GM18861 (cell line): ENCODE measurements around the gene IRF2BPL.

Source experiments
- ATAC-seq: cut with Tn5 transposase; IDR thresholded peaks from one replicate; pipeline ENCODE4 v1.9.1; 2021; ENCODE audit not compliant: unreplicated experiment

Gene IRF2BPL

DNA sequence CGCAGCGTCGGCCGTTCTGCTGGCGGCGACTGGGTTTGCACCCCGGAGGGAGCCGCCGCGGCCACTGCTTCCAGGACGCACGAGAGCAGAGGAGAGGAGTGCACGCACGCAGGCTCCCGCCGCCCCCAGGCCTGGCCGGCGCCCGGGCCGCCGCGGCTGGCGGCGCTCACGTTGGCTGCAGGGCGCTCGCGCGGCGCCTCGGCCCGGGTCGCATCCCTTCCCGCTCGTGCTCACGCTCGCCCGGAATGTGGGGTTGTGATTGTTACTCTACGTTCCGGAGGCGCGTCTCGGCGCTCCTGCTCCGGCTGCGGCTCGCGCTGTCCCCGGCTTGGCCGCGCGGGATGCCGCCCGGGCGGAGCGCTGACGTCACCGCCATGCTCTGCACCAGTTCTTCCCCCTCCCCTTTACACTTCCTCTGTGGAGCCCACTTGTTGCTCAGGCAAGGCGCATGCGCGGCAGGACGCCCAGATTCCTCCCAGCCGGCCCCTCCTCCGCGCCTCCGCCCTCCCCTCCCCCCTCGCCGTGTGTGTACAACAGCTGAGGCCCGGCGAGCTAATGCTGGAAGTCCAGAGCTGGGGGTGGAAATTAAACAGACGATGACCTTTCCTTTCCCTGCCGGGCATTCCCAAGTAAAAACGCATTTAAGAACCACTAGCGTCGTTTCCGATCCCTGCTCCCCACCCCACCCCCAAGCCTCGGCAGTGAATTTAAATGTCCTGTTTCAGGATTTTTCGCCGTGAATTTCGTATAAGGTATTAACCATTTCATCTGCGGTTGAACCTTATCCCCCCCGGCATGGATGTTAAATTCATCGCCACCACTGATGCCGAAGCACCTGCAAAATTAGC, at the start of gene IRF2BPL:
TSS of gene IRF2BPL (minus strand) at position 325 of the 848 bp plus-strand sequence. CDS start 916 bp downstream, outside the sequence.
- ATAC-seq, result peak; percentile 67

DNA sequence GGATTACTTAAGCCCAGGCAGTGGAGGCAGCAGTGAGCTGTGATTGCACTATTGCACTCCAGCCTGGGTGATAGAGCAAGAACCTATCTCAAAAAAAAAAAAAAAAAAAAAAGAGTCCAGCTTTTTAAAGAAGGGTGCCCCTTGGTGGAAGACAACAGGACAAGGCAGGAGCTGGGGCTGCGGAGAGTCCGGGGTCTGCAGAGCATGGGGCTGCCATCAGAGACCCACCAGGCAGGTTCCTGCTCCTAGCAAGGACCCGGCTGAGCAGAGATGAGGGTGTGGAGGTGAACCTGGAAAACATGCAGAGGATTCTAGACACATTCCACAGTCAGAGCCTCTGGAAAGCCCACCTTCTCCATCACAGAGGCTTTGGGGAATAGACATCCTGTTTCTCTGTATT, 48.5 kb upstream of the IRF2BPL start:
- no peak for ATAC-seq

DNA sequence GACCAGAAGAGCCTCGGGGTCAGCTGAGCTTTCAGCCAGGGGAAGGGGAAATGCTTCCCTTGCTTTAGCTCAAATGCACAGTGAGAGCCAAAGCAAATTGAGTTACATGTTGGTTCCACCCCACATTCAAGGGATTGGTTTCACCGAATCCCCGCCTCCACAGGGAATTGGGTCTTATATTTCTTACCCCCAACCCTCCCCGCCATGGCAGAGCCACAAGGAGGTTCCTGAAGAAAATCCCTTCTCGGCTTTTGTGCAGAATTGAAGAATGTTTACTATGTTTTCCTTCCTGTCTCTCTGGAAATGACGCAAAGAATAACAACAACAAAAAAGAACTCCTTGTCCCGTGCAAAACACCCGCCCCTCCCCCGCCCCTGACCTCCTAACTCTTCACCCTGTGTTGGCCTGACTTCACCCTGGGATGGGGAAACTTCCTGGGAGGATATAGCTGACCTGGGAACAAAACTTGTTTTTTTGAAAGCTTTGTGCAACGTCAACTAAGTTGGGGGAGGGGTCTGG, 47.7 kb upstream of the IRF2BPL start:
- no peak for ATAC-seq

DNA sequence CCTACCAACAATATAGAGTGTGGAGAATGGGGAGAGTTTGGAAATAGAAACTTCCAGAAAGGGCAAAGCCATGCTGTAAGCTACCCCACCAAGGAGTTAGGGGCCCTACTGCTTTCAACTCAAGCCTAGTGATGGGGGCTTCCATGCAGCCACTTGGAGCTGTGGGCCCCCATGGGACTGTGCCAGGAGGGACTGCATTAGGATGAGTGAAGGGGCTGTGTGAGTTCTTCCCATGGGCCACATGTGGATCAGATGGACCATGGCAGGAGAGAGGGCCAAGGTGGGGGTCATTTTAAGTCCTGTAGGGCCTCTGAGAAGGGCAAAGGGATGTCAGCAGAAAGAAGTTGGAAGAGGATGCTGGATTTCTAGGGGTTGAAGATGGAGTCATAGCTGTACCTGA, 46.5 kb upstream of the IRF2BPL start:
- no peak for ATAC-seq

DNA sequence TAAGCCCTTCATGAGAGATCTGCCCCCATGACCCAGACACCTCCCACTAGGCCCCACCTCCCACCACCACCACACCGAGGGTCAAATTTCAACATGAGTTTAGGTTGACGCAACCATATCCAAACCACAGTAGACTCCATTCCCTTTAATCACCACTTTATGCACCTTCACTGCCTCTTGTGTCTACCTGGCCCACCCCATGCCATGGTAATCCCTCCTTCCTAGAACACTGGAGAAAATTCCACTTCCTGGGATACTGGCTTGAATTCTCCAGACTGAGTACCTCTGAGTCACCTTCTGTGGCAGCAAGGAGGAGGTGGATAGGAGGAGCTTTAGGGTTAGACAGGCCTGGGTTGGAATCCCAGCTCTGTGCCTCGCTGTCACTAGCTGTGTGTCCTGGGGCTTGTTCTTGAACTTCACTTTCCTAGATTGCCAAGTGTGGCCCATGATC, 43.5 kb upstream of the IRF2BPL start:
- ATAC-seq, result no peak

DNA sequence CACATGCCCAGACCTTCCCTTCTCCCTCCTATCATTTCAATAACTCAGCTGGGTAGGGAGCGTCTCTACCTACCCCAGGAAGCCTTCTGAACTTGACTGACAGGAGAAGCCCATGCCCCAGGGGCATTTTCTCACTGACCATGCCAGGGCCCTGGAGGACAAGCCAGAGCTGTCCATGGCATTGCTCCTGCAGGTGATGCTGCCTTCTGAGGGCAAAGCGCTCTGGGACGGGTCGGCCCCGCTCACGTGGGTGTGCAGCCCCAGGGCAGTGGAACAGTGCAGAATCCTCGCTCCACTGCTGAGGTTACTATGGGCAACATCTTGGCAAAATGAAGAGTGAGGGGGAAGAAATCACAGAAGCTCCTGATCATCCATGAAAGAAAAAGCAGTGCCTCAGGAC, 41.0 kb upstream of the IRF2BPL start:
- no peak for ATAC-seq

DNA sequence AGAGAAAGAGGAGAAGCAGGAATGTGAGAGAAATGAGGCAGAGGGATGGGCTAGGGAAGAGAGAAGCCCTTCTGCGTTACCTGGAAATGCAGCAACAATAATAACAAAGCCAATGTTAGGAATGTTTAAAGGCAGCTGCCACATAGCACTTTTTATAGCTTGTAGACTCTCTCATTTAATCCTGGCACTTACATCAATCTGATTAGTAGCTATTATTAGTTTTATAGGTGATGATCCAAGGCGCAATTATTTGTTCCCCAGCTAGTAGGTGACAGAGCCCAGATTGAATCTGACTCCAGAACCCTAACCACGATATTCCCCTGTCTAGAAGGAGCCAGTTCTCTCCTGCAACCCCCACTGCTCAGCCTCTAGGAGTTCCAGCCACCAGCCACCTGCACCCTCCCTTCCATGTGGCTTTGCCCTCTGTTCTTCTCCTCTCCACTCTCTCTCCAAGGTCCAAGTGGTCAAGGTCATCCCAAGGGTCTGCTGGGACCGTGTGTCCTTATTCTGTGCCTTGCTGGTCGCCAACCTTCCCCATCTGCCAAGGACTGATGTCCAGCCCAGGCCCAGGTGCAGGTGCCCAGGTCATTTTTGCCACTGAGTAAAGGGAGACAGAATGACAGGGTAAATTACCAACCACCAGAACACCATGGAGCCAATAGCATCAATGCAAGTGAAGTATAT, 40.2 kb upstream of the IRF2BPL start:
- no peak for ATAC-seq

DNA sequence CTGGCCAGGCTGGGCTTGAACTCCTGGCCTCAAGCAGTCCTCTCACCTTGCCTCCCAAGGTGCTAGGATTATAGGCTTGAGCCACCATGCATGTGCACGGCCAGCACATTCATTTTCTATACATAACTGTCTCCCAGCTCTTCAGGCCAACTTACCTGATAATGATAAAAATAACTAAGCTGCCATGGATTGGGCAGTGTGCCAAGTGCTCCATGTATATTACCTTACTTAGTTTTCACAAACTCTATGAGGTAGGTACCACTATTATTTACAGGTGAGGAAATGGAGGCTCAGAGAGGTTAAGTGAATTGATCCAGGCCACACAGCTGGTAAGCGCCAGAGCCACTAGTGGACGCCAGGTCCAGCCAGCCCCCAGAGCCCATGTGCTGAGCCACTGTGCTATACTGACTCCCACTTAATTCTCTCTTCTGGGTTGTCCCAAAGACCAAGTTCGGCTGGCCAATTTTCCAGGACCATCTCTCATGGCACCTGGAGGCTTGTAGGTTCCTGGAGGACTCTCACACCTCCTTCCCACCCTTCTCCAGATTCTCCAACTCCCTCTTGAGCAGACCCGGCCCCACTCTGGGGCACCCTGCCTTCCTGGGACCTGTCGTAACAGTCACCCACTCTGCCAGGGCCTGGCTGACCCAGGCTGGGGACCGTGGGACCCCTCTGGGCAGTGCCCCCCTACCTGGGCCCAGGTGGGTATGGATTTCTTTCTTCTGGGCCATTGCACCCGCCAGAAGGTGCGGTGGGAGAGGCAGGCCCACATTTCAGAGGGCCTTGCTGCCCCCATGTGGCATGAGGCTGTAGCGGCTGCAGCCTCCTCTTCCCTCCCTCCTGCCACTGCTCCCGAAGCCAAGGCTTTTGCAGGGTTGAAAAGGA, 39.4 kb upstream of the IRF2BPL start:
- ATAC-seq, result no peak

DNA sequence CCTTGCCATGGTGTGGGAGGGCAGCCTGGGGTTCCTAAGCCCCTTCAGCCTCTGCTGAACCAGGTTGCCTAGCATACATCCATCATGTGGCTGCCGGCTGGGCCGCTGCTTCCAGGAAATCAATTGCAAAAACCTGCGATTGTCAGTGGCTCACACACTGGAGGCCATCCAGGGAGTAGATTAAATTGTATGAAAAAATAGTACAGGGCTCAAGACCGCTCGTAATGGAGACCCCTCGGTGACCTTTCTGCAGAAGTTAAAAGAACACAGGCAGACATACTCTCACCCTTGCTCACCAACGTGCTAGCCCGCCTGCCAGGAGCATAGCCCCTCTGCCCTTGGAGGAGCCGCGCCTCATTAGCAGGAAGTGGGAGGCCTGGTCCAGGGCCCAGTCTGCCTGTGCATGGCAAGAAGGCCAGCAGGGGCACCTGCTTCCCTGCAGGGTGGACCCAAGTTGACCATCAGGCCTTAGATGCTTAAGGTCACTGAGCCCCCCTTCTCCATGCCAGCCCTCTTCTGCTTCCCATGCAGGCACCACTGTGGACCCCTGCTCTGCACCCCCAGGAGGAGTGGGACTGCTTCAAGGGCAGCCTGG, 38.2 kb upstream of the IRF2BPL start:
- ATAC-seq, result no peak

DNA sequence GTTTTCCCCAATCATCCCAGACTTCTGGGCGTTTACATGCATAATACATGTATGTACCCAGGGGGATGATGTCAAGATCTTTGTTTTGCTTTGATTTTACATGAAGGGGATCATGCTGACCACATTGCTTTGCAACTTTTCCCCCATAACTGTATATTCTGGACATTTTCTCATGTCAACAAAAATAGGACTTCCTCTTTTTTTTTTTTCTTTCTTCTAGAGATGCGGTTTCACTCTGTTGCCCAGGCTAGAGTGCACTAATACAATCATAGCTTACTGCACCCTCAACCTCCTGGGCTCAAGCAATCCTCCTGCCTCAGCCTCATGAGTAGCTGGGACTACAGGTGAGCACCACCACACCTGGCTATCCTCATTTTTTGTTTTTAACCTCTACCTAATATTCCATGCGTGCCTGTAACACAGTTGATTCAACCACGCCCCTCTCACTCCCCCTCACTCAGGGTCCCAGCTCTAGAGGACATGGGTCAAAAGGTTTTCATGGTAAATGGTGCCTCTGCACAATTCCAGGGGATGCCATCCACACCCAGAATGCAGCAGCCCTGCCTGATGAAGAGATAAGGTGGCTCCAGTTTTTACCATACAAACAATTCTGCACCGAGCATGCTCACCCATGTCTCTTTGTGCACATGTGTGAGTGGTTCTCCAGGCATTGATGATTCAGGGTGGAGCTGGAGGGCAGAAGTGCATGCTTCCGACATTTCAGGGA, 37.5 kb upstream of the IRF2BPL start:
- ATAC-seq, result no peak

DNA sequence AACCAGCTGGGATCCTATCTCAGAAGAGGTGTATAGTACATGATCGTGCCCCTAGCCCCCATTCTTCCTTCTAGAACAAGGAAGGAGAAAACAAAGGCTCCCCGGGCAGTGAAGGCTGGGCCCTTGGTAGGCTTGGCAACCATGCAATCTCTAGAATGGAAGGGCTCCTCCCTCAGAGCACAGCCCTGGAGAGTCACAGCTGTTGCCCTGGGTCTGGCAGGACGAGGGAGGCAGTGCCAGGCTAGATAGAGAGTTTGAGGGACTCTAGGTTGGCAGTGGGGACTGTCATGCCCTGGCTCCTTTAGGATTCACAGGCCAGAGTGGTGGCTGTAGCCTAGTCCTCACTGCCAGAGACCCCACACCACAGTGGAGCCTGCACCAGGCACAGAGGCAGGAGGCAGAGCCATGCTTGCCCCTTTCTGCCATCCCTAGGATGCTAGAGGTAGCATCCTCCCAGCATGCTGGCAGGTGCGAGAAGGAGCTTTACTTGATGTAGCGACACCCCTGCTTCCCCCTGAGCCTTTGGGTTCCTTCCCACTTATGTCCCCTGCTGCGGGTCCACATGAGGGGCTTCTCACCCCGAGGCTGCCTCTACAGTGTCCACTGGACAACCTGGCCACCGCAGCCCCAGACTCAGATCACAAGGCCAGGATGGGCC, 36.1 kb upstream of the IRF2BPL start:
- ATAC-seq, result no peak

DNA sequence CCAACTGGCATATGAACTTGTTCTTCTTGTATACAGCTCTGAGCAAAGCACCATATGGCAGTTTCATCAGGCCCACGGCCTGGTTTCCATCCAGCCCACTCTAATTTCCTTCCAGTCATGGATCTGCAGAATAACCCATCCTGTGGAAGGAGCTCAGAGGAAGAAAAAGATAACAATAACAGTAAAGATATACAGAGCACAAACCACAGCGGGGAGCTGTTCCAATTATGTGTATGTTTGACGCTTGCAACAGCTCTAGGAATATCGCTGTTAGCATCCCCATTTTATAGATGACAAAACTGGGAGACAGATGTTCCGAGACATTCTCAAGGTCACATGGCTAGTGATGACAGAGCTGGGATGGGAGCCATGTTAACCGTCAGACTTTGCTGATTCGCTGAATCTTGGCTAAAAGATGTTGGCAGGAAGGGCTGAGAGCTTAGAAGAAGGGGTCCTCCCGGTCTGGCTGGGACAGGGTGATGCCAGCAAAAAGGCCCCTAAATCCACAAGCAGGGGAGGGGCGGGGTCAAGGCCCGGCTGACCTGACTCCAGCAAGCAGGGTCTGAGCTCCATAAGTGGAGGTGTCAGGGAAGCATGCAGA, 35.2 kb upstream of the IRF2BPL start:
- no peak for ATAC-seq

DNA sequence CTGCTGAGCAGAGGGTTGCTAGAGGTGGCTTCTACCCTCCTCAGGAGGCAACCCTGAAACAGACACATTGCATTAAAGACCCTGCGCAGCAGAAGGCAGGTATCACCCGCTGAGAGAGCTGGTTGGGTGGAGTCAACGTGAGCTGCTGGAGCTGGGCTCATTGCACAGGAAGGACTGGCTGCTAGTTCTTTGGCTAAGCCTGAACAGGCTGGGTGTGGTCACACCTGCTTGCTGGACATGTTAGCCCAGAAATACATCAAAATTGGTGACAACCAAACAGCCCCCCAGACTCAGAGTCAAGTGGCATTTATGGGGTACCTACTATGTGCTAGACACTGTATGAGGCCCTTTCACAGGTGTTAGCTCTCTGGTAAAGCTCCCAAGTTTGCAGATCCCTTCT, 33.8 kb upstream of the IRF2BPL start:
- no peak for ATAC-seq

DNA sequence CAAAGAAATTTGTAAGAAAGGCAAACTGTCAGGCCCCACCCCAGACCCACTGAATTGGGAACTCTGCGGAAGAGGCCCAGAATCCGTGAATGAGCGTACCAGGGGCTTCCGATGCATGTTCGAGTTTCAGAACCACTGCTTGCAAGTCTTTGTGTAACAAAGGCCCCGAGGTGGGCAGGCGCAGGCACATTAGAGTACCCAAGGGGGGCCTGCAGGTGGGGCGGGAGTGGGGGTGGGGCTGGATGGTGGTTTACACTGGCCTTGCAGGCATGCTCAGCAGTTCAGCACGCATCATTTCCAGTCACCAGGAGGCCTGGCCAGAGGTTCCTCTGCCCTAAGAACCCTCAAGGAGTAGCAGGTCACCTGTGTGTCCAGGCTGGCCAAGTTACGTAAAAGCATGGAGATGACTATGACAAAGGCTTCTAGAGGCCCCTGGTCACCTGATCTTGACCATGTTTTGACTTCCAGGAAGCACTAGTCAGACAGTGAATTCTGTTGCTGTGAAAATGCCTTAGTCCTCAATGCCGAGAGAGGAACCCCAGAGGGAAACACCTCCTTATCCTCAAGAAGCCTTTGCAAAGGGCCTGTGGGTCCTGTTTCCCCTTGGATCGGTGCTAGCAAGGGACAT, 33.2 kb upstream of the IRF2BPL start:
- ATAC-seq, result no peak

DNA sequence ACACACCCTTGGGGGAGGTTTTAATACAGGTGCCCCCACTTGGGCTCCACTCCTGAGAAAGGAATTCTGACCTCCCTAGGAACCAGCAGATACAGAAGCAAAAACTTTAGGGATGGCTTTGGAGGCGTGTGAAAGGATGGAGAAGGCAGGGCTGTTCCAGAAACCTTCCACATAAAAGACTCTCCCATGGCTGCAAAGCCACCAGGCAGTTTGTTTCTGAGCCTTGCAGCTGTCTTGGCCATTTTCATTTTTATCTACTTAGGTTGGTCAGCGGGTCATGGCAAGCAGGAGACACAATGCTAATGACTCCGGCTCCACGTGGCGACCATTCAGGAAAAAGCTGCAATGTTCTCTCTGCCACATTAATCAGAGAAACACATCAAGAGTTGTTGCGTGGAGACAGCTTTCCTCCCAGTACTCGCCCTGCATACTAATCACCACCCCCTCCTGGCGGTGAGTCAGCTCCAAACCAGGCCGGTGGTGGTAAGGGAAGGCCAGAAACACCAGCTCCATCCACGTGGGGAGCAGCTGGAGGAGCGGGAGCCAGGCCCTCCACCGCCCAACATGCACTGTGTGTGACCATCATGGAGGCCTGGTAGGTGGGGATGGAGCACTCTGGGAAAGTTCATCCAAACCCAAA, 30.9 kb upstream of the IRF2BPL start:
- ATAC-seq, result no peak

DNA sequence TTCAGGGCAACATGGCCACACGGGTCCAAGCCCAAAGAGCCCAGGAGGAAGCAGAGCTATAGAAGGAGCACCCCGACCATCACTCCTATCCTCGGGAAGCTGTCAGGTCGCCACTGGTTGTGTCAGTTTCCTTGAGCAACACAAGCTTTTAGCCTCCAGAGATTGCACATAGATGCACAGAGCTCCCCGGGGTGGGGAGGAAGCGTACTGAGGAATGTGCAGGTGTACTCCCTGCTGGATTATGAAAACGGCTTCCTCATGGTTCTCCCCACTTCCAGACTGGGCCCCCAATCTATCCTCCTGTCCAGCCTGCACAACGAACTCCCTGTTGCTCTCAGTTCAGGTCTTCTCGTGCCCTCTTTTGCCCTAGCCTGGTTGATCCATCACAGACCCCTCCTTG, 30.3 kb upstream of the IRF2BPL start:
- ATAC-seq, result no peak

DNA sequence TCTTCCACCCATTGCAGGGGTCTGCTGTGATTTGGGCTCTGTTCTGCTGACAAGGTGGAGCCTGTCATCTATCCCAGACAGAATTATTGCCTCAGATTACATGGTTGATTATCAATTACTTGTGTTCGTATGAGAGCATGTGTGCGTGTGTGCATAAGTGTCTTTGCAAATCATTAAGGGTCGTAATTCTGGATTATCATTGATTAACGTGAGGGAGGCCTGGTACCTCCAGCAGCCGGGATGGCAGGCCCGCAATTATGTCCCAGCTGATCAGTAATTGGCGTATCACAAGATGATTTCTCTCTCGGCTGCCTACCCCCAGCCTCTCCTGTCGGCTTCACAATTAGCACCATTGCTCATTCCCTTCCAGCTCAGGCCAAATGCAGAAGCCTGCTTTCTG, 29.6 kb upstream of the IRF2BPL start:
- no peak for ATAC-seq

DNA sequence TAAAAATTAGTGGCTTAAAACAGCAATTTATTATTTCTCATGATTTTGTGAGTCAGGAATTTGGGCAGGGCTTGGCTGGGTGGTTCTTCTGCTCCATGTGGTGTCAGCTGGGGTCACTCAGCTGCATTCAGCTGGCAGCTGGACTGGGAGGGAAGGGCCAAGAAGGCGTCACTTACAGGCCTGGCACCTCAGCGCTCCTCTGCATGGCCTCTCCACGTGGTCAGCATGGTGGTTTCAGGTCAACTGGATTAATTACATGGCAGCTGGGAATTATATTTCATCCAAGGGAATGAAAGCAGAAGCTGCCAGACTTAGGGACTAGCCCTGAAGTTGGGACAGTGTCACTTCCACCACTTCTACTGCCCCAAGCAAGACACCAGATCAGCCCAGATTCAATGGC, 27.5 kb upstream of the IRF2BPL start:
- no peak for ATAC-seq
